Fibroblast of skin of left quadriceps (primary cell): ENCODE measurements around the gene PRR36.
A peak's percentile ranks its signal among the peaks of the same experiment; 100 is the strongest.

ENCODE experiments used
- DNase-seq, 2 experiments: peaks; one replicate each; pipeline ENCODE4 v3.0.0-alpha.2; 2013; ENCODE audit warnings: low read depth in 2 of 2

PRR36 gene

GRCh38 chr19:7872306-7873204 is 1.6 kb downstream of the PRR36 start:
- no peak for DNase-seq

- DNase-seq = peak; percentile 61 to 64
Measured at GRCh38 chr19:7871437-7872305, 2.5 kb downstream of the PRR36 start.

GRCh38 chr19:7870571-7871436 is 3.4 kb downstream of the PRR36 start:
- DNase-seq = no peak

DNA sequence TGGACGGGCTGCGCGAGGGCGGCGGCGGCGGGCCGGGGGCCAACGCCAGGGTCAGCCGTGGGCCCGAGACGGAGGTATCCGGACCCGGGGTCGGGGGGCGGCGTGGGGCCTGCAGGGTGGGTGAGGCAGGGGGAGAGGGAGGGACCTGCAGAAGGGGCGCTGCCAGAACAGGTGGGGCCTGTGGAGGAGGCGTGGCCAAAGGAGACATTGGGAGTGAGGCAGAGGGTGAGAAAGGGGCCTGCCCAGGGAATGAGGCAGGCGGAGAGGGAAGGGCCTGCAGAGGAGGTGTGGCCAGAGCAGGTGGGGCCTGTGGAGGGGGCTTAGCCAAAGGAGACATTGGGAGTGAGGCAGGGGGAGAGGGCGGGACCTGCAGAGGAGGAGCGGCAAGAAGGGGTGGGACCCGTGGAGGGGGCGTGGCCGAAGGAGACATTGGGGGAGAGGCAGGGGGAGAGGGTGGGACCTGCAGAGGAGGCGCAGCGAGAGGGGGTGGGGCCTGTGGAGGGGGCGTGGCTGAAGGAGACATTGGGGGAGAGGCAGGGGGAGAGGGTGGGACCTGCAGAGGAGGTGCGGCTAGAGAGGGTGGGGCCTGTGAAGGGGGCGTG is 4.2 kb downstream of the PRR36 start:
- no peak for DNase-seq

DNA sequence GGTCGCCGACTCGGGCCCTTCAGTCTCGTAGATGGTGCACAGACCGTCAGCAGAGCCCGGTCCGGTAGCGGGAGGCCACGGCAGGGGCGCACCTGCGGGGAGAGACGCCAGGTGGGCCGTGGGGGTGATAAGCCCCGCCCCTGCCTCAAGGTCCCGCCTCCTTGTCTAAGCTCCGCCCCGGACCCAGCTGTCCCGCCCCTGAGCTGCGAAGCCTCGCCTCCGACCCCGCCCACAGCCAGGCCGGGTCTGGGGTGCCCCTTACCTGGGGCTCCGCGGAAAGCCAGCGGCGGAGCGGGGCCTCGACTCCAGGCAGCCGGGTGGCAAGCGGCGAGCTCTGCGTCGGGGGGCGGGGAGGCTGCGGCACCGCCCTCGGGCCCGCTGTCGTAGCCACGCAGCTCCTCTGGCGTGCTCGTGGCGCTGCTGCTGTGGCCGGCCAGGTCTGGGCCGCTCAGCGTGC is 4.7 kb downstream of the PRR36 start:
- no peak for DNase-seq

DNA sequence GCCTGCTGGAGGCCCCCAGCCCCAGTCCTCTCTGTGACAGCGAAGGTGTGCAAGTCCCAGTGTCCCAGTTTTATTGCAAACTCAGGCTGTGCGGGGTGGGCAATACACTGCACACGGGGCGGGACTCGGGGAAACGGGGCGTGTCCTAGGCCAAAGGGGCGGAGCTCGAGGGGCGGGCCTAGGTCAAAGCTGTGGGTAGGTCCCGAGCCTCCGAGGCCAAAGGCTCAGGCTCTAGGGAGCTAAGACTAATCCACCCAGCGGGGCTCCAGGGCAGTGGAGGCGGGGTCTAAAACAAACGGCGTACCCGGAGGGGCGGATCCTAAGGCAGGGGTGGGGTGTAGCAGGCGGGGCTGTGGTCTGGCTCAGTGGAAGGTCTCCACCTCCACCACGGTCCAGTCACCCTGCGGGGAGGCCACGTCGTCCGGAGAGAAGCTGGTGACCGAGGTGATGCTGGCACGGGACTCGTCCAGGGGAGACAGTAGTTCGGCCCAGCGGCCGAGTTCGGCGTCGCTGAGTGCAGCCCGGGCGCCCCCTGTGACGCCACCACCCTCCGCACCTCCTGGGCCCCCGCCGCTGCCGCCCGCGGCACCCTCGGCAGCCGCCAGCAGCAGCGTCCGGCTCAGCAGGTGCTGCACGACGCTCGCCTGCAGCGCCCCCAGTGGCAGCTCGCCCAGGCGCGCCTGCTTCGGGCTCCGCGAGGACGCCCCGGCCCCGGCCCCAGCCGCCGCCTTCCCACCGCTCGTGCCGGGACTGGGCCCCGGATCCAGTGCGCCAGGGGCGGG is 5.3 kb downstream of the PRR36 start:
- DNase-seq = no peak

DNA sequence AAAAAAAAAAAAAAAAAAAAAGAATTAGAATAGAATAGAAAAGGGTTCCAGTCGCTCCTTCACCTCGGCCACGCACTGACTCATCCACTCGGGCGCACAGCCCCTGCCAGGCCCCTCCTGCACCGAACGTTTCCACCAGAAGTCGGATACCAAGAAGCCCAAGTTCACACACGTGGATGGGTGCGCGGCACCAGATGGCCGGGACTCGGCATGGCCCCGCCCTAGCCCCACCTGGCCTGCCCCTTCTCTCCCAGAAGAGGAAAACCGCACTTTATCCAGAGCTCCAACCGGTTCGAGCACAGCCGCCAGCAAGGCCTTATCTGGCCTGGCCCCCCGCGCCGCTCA is 5.9 kb downstream of the PRR36 start:
- DNase-seq = no peak

GRCh38 chr19:7867092-7867844 is 6.9 kb downstream of the PRR36 start:
- no peak for DNase-seq

DNA sequence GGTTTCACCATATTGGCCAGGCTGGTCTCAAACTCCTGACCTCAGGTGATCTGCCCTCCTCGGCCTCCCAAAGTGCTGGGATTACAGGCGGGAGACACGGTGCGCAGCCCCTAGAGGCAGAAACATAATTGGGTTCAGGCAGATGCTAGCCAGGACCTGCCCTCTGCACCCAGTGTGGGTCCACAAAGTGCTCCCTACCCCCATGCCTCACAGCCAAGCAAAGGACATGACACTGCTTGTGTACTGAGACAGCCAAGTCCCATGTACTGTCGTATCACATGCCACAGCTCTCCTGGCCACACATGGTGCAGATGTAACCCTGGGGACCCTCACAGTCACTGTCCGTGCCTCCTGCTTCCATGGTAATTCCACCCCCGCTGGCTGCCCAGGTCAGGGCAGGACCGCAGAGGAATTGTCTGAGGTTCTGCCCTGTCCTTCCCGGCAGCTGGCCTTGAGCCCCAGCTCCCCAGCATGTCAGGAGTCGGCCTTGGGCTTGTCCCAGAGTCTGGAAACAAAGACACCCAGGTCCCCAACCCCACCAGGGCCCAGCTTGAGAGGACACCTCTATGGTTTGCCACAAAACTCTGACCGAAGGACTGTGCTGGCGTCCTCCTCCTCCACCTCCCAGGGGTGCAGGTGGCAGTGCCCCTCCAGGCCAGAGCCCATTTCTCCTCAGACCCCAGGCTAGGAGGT is 7.6 kb downstream of the PRR36 start:
- no peak for DNase-seq

GRCh38 chr19:7865262-7865911 is 8.8 kb downstream of the PRR36 start:
- no peak for DNase-seq

DNA sequence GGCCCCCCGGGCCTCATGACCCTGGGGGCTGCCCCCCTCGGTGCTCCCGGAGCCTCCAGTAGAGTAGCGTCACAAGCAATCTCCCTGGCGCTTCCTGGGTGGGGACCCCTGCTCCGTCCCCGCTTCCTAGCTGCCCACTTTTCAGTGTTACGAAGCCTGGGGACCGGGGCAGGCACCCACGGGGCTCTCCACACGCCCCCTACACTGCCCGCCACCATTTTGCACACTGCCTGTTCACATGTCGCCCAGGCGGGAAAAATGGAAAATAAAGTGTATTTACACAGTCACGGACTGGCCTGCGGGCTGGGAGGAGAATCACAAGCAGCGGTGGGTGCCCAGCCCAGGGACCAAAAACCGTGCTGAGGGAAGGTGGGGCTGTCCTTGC is 9.5 kb downstream of the PRR36 start:
- no peak for DNase-seq

DNA sequence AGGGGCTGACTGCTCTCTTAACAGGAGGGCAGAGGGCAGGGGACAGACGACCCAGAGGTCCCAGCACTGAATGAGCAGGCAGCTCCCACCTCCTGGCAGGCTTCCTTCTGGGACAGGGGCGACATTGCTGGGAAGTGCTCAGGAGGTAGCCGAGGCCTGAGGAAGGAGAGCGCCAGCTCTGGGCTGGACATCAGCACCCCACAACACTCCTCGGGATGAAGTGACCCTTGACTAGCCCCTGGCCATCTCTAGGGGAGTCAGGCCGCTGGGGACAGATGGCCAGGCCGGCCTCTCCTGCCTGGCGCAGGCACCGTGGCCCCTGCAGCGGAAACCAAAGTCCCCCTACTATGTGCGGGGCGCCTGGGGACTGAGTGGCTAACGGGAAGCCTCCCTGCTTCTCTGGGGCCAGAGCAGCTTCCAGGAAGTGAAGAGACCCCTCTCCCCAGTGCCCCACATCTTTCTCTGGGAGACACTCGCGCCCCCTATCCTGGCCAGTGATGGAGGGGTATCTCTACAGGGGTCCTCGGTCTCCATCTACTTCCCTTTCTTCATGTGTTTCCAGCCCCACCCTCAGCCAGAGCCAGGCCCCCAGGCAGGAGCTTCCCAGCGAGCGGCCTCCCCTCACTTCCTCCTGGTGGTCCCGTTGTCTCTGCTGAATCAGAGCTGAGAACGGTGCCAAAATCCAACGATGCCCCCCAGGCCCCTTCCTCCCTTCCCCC is 10.1 kb downstream of the PRR36 start:
- DNase-seq = no peak

DNA sequence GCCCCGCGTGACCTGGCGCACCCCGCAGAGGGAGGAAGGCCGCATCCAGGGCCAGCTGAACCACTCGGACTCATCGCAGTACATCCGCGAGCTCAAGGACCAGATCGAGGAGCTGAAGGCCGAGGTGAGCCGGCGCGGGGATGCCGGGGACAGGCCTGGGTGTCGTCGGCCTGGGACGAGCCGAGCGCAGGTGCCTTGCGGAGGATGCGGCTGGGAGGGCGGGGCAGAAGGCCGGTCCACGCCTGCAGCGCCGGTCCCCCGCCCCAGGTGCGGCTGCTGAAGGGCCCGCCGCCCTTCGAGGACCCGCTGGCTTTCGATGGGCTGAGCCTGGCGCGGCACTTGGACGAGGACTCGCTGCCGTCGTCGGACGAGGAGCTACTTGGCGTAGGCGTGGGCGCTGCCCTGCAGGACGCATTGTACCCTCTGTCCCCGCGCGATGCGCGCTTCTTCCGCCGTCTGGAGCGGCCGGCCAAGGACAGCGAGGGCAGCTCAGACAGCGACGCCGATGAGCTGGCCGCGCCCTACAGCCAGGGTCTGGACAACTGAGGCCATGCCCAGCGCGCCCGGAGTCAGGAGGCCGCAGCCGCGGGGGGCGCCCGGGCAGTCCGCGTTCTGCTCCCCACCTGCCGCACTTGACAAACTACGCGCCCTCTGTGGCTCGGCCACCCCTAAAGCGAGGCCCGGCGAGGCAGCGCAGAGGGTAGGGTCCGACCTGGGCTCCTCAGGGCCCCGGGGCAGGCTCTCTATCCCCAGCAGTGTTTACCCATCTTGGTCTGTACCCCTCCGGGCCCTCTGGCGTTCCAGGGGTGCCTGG is 10.8 kb downstream of the PRR36 start:
- DNase-seq = no peak

DNA sequence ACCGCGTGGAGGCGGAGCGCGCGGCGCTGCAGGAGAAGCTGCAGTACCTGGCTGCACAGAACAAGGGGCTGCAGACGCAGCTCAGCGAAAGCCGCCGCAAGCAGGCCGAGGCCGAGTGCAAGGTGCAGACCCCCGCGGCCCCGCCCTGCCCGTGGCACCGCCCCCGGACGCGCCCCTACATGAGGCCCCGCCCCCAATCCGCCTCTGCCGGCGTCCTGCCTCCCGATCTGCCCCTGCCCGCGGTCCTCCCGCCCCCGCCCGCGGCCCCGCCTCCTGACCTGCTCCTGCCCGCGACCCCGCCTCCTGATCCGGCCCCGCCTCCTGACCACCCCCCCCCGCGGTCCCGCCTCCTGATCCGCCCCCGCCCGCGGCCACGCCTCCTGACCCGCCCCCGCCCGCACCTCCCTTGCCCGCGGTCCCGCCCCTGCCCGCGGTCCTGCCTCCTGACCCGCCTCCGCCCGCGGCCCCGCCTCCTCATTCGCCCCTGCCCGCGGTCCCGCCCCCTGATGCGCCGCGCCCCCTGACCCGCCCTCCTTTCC is 11.7 kb downstream of the PRR36 start:
- no peak for DNase-seq

DNA sequence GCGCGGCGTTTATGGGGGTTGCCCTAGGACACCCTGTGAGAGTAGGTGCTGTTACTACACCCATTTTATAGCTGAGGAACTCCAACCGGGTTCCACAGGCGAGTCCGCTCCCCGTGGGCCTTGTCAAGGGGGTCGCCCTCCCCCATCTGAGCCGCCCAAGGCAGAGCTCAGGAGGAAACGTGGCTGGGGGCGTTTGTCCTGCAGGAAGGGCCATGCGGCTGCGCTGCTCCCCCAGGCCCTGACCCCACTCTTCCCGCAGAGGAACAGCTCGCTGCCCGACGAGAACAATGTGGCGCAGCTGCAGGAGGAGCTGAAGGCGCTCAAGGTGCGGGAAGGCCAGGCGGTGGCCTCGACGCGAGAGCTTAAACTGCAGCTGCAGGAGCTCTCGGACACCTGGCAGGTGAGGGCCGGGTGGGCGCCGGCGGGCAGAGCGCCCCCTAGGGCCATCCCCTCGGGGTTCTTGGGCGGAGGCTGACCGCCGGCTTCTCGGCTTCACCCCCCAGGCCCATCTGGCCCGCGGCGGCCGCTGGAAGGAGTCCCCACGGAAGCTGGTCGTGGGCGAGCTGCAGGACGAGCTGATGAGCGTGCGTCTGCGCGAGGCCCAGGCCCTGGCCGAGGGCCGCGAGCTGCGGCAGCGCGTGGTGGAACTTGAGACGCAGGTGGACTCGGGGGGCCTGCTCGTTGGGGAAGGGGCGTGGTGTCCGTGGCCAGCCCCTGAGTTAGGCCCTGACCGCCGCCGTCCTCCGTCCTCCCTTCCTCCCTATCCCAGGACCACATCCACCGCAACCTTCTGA is 12.4 kb downstream of the PRR36 start:
- DNase-seq = no peak
